Neural progenitor cell (in vitro differentiated cells): ENCODE data around the gene CDH13. TPM values are rescaled to one million over a fixed set of nuclear protein-coding genes. Genes with fewer than 3 reads are reported as not detected.

Experiments
- DNase-seq: peaks from one replicate; pipeline ENCODE4 v3.0.0-alpha.2; 2016; ENCODE audit warnings: low spot score
- H2AFZ ChIP-seq: fragments of 200-600 bp; sonication (generic); replicated peaks from 2 replicates; pipeline ENCODE4 v1.6.1; 2016; ENCODE audit warnings: antibody characterized with exemption
- H3F3A ChIP-seq: fragments of 200-600 bp; sonication (generic); 2 replicates; pipeline ENCODE4 v1.6.1; 2016; ENCODE audit warnings: antibody characterized with exemption, low read depth
- H3K27ac ChIP-seq: fragments of 200-600 bp; sonication (generic); 2 replicates; pipeline ENCODE4 v1.5.1; 2016; ENCODE audit warnings: mild to moderate bottlenecking
- H3K27me3 ChIP-seq: fragments of 200-600 bp; sonication (generic); 2 replicates; pipeline ENCODE4 v1.6.1; 2016; ENCODE audit warnings: mild to moderate bottlenecking, moderate library complexity
- H3K36me3 ChIP-seq: fragments of 200-600 bp; sonication (generic); 2 replicates; pipeline ENCODE4 v1.5.1; 2016
- H3K4me1 ChIP-seq: fragments of 200-600 bp; sonication (generic); 2 replicates; pipeline ENCODE4 v1.6.1; 2016; ENCODE audit warnings: mixed run types
- H3K4me2 ChIP-seq: fragments of 200-600 bp; sonication (generic); 2 replicates; pipeline ENCODE4 v1.6.1; 2016
- H3K4me3 ChIP-seq: fragments of 200-600 bp; sonication (generic); 2 replicates; pipeline ENCODE4 v1.5.1; 2016
- H3K79me2 ChIP-seq: fragments of 200-600 bp; sonication (generic); 2 replicates; pipeline ENCODE4 v1.6.1; 2016; ENCODE audit warnings: low read depth
- H3K9ac ChIP-seq: fragments of 200-600 bp; sonication (generic); 2 replicates; pipeline ENCODE4 v1.6.1; 2016
- H3K9me3 ChIP-seq: fragments of 200-600 bp; sonication (generic); 2 replicates; pipeline ENCODE4 v1.5.1; 2016; ENCODE audit warnings: low read depth
- H4K20me1 ChIP-seq: fragments of 200-600 bp; sonication (generic); 2 replicates; pipeline ENCODE4 v1.6.1; 2016; ENCODE audit warnings: low read depth
- H3K27ac Mint-ChIP-seq: 3 replicates; pipeline ENCODE4 v1.8.0; 2021; ENCODE audit warnings: mixed read lengths
- H3K27me3 Mint-ChIP-seq: 2 replicates; pipeline ENCODE4 v1.8.0; 2022; ENCODE audit warnings: low read depth, mild to moderate bottlenecking, inconsistent platforms, moderate library complexity, mixed read lengths; ENCODE audit not compliant: insufficient read depth
- H3K36me3 Mint-ChIP-seq: 3 replicates; pipeline ENCODE4 v1.8.0; 2021; ENCODE audit warnings: mixed read lengths
- H3K4me1 Mint-ChIP-seq: 3 replicates; pipeline ENCODE4 v1.8.0; 2021; ENCODE audit warnings: mixed read lengths
- H3K4me3 Mint-ChIP-seq: 3 replicates; pipeline ENCODE4 v1.8.0; 2021; ENCODE audit warnings: mild to moderate bottlenecking, moderate library complexity, mixed read lengths
- H3K9me3 Mint-ChIP-seq: 3 replicates; pipeline ENCODE4 v1.8.0; 2020; ENCODE audit warnings: mixed read lengths
- EZH2 ChIP-seq: fragments of 200-600 bp; sonication (generic); IDR thresholded peaks from 2 replicates; pipeline ENCODE4 v1.6.1; 2017; ENCODE audit warnings: antibody characterized with exemption, mild to moderate bottlenecking, moderate library complexity
- EZH2phosphoT487 ChIP-seq: fragments of 200-600 bp; sonication (generic); IDR thresholded peaks from 2 replicates; pipeline ENCODE4 v1.6.1; 2017; ENCODE audit warnings: antibody characterized with exemption
- total RNA-seq: library from RNA; depleted of rRNA; stranded (reverse); fragments of >200 nt; gene quantifications from 2 replicates; pipeline ENCODE4 v1.2.3, GENCODE V29; 2015; ENCODE audit warnings: low replicate concordance
- TF ChIP-seq, protein P1 (sequence below): fragments of 200-600 bp; sonication (generic); IDR thresholded peaks from 2 replicates; pipeline ENCODE4 v1.5.1; 2017; ENCODE audit warnings: antibody characterized with exemption, mild to moderate bottlenecking

Gene CDH13
- total RNA-seq, 1 donor from 2014 or later, result 3.0 TPM

- H2AFZ ChIP-seq, result no peak overlapping the region
- H3K4me2 ChIP-seq, result no peak overlapping the region
- H4K20me1 ChIP-seq, result no peaks in the 10 kb centered on the region
- H3K36me3 Mint-ChIP-seq, result no peaks in the 10 kb centered on the region
- no peaks in the 10 kb centered on the region for H3K27me3 ChIP-seq
- H3K4me3 Mint-ChIP-seq, result no peak overlapping the region
- H3K27me3 Mint-ChIP-seq, result no peaks in the 10 kb centered on the region
- H3K9me3 ChIP-seq, result no peaks in the 10 kb centered on the region
- no peak overlapping the region for H3K27ac ChIP-seq
- no peak for DNase-seq
- H3K4me3 ChIP-seq, result no peak overlapping the region
- H3K36me3 ChIP-seq, result no peaks in the 10 kb centered on the region
- no peak overlapping the region for H3K27ac Mint-ChIP-seq
- no peaks in the 10 kb centered on the region for H3K9me3 Mint-ChIP-seq
- H3K79me2 ChIP-seq, result no peaks in the 10 kb centered on the region
- TF ChIP-seq, protein P1, sequence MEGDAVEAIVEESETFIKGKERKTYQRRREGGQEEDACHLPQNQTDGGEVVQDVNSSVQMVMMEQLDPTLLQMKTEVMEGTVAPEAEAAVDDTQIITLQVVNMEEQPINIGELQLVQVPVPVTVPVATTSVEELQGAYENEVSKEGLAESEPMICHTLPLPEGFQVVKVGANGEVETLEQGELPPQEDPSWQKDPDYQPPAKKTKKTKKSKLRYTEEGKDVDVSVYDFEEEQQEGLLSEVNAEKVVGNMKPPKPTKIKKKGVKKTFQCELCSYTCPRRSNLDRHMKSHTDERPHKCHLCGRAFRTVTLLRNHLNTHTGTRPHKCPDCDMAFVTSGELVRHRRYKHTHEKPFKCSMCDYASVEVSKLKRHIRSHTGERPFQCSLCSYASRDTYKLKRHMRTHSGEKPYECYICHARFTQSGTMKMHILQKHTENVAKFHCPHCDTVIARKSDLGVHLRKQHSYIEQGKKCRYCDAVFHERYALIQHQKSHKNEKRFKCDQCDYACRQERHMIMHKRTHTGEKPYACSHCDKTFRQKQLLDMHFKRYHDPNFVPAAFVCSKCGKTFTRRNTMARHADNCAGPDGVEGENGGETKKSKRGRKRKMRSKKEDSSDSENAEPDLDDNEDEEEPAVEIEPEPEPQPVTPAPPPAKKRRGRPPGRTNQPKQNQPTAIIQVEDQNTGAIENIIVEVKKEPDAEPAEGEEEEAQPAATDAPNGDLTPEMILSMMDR, result no peak
- no peak for TF ChIP-seq EZH2phosphoT487
- no peak for TF ChIP-seq EZH2
- no peaks in the 10 kb centered on the region for H3K4me1 ChIP-seq
- no peak overlapping the region for H3K9ac ChIP-seq
- H3K4me1 Mint-ChIP-seq, result no peaks in the 10 kb centered on the region
- H3F3A ChIP-seq, result no peaks in the 10 kb centered on the region
Observed at GRCh38 chr16:83010776-83011720, 384.3 kb downstream of the CDH13 start.

DNA sequence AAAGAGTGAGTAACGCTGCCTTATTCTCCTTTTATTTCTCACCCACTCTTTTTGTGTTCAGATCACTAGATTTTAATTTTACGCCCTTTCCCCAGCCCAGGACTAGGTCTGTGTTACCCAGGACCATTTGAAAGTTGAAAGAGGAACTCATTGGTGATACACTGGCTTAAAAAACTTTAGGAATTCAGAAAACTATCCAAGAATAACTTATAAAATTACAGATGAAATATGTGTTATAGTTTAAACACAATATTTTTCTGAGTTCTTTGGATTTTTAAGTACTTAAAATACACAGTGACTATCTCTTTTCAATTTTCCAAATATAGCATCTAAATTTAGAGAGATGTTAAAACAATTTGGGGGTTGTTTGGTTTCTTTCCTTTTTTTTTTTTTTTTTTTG, 385.2 kb downstream of the CDH13 start:
- H3K79me2 ChIP-seq, result no peaks in the 10 kb centered on the region
- no peaks in the 10 kb centered on the region for H3K9me3 Mint-ChIP-seq
- no peak overlapping the region for H3K9ac ChIP-seq
- DNase-seq, result no peak
- H3K9me3 ChIP-seq, result no peaks in the 10 kb centered on the region
- no peak overlapping the region for H3K4me3 Mint-ChIP-seq
- TF ChIP-seq, protein P1, result no peak
- no peak for TF ChIP-seq EZH2
- no peak for TF ChIP-seq EZH2phosphoT487
- no peaks in the 10 kb centered on the region for H3K4me1 ChIP-seq
- no peaks in the 10 kb centered on the region for H4K20me1 ChIP-seq
- no peaks in the 10 kb centered on the region for H3K27me3 ChIP-seq
- no peaks in the 10 kb centered on the region for H3K4me1 Mint-ChIP-seq
- no peak overlapping the region for H3K27ac Mint-ChIP-seq
- H2AFZ ChIP-seq, result no peak overlapping the region
- H3K27ac ChIP-seq, result no peak overlapping the region
- no peak overlapping the region for H3K4me3 ChIP-seq
- no peaks in the 10 kb centered on the region for H3K36me3 Mint-ChIP-seq
- H3K27me3 Mint-ChIP-seq, result no peaks in the 10 kb centered on the region
- H3K36me3 ChIP-seq, result no peaks in the 10 kb centered on the region
- H3F3A ChIP-seq, result no peaks in the 10 kb centered on the region
- no peak overlapping the region for H3K4me2 ChIP-seq

GRCh38 chr16:83013071-83013470, 386.3 kb downstream of the CDH13 start:
- Mint-ChIP-seq H3K4me1 (no peaks in the 10 kb centered on the region), H3K9me3 (no peaks in the 10 kb centered on the region), H3K27me3 (no peaks in the 10 kb centered on the region), H3K36me3 (no peaks in the 10 kb centered on the region), H3K4me3 (no peak overlapping the region), H3K27ac (no peak overlapping the region)
- TF ChIP-seq, protein P1, result no peak
- no peak for TF ChIP-seq EZH2phosphoT487
- no peak for TF ChIP-seq EZH2
- Histone ChIP-seq H3K4me2 (no peak overlapping the region), H3K9ac (no peak overlapping the region), H3K79me2 (no peaks in the 10 kb centered on the region), H3F3A (no peaks in the 10 kb centered on the region), H3K4me3 (no peak overlapping the region), H3K27me3 (no peaks in the 10 kb centered on the region), H2AFZ (no peak overlapping the region), H4K20me1 (no peaks in the 10 kb centered on the region), H3K4me1 (no peaks in the 10 kb centered on the region), H3K27ac (no peak overlapping the region), H3K36me3 (no peaks in the 10 kb centered on the region), H3K9me3 (no peaks in the 10 kb centered on the region)
- no peak for DNase-seq
